AG09319 (cell line): ENCODE data around the gene BRWD1.
"Not testable (repeated sequence)": the region's sequence is repeated elsewhere in the genome, so short reads cannot be mapped to it uniquely, and the experiment has no call there.

Source experiments
- DNase-seq: peaks from one replicate; pipeline ENCODE4 v3.0.0-alpha.2; 2010; ENCODE audit warnings: low read depth; ENCODE audit errors: extremely low read depth
- CTCF ChIP-seq: IDR thresholded peaks from 2 replicates; pipeline ENCODE4 v1.5.1; 2011; ENCODE audit warnings: low read depth, mild to moderate bottlenecking, inconsistent platforms, low read length, moderate library complexity

The BRWD1 gene

DNA sequence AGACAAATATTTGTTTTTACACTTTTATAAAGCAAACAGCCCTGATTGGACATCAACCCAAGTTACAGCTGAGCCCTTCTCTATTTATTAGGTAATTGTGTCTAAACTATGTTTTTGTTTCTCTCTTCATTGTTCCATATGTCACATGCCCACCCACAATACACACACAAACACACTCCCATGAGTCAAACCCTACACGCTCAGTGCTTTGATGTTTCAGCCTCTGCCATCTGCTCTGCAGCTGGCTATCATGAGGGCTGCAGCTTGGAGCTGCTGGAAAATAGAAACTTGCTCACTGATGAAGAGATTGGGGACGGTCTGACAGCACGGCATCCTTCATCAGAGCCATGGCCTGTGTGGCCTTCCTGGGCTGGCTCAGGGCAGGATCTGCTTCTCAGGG, 171.9 kb downstream of the BRWD1 start:
- DNase-seq = no peak
- no peak for TF ChIP-seq CTCF

DNA sequence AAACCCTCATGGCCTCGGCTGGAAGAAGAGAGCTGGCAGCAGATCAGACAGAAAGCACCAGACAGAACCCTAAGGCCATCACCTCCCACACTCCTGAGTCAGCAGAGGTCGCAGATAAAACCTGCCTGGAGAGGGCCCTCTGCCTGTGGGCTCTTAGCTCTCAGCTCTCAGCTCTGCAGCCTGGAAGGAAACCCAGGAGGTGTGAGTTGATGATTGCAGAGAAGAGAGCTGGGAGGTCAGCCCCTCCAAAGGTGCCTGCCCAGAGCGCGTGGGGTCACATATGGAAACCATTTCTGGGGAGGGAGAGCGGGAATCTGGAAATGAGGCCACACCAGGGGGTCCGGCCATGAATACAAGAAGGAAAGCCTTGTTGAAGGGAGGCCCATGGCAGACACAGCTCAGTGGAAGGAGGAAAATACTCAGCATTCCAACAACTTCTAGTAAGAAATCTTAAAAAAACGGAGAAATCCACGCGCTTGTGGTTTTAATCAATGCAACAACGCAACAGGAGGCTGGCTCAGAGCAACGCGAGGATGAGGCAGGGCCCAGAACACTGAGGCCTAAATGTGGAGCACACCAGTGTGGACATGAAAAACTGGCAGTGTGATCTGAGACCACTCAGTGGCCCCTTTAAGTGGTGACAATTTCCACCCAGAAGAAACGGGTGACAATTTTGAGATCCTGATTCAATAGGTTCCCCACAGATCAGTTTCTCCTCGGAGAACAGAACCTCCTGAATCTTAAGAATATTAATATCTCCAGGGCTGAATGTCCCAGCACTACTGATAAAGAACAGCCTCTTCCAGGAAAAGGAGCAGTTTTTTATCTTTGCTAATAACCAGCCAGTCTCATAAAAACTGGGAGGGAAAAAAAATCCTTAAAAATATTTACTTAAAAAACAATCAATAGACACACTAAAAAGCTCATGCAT, 175.9 kb downstream of the BRWD1 start:
- TF ChIP-seq CTCF = no peak; the same call in none of the 2 replicates
- DNase-seq = no peak

- DNase-seq = no peak
- TF ChIP-seq CTCF = no peak
Observed at GRCh38 chr21:39136711-39137110, 176.7 kb downstream of the BRWD1 start.

- not testable (repeated sequence) for DNase-seq
- peak; percentile 27 for TF ChIP-seq CTCF
Observed at GRCh38 chr21:39136138-39136537, 177.3 kb downstream of the BRWD1 start.

DNA sequence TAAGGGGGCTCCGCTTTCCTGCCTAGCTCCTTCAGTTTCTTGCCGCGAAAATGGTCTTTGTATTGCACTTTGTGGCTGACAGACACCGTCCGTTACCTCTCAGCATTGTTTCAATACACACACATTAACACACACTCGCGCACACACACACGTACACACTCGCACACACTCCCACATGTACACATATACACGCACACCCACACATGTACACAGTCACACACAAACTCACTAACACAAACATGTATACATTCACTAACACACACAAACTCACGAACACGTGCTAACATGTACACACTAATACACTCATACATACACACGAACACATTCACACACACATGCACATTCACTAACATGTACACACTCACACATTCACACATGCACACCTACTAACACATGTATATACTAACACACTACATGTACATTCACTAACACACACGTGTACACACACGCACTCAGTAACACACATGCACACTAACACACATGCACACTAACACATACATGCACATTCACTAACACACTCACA, 179.1 kb downstream of the BRWD1 start:
- DNase-seq = no peak
- no peak for TF ChIP-seq CTCF
